ENCODE measurements around the gene CTNNA3.

GRCh38 chr10:67401711-67402110 lies 294.3 kb downstream of the CTNNA3 start:
- no peak for TF ChIP-seq CTCF (IDR thresholded peaks at IDR 0.05)
- TF ChIP-seq POLR2AphosphoS5 (IDR thresholded peaks at IDR 0.05; ENCODE audit: low read depth, low read length), result no peak
- TF ChIP-seq, protein P1, sequence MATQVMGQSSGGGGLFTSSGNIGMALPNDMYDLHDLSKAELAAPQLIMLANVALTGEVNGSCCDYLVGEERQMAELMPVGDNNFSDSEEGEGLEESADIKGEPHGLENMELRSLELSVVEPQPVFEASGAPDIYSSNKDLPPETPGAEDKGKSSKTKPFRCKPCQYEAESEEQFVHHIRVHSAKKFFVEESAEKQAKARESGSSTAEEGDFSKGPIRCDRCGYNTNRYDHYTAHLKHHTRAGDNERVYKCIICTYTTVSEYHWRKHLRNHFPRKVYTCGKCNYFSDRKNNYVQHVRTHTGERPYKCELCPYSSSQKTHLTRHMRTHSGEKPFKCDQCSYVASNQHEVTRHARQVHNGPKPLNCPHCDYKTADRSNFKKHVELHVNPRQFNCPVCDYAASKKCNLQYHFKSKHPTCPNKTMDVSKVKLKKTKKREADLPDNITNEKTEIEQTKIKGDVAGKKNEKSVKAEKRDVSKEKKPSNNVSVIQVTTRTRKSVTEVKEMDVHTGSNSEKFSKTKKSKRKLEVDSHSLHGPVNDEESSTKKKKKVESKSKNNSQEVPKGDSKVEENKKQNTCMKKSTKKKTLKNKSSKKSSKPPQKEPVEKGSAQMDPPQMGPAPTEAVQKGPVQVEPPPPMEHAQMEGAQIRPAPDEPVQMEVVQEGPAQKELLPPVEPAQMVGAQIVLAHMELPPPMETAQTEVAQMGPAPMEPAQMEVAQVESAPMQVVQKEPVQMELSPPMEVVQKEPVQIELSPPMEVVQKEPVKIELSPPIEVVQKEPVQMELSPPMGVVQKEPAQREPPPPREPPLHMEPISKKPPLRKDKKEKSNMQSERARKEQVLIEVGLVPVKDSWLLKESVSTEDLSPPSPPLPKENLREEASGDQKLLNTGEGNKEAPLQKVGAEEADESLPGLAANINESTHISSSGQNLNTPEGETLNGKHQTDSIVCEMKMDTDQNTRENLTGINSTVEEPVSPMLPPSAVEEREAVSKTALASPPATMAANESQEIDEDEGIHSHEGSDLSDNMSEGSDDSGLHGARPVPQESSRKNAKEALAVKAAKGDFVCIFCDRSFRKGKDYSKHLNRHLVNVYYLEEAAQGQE (IDR thresholded peaks at IDR 0.05; ENCODE audit: insufficient read depth in 1 of 2, low read depth in 2 of 2, low read length in 1 of 2), result no peak
- no peak for TF ChIP-seq TCF7L2 (IDR thresholded peaks at IDR 0.05; ENCODE audit: low read depth, low read length)
